ENCODE measurements around the gene GPR87. TPM values are rescaled to one million over a fixed set of nuclear protein-coding genes. Genes with fewer than 3 reads are reported as not detected.

Gene GPR87
- total RNA-seq, 1 donor from 2014 or later, result not detected

- no peak for DNase-seq (ENCODE audit: low spot score)
Measured at GRCh38 chr3:151315846-151316245, 774 bp downstream of the GPR87 start.

- no peak for DNase-seq (ENCODE audit: low spot score)
Measured at GRCh38 chr3:151315136-151315535, 1.5 kb downstream of the GPR87 start.

- DNase-seq (ENCODE audit: low spot score), result no peak
Measured at GRCh38 chr3:151314593-151314992, 2.0 kb downstream of the GPR87 start.

GRCh38 chr3:151314137-151314536, 2.5 kb downstream of the GPR87 start:
- DNase-seq (ENCODE audit: low spot score), result no peak

- DNase-seq (ENCODE audit: low spot score), result no peak
Measured at GRCh38 chr3:151312972-151313371, 3.6 kb downstream of the GPR87 start.

GRCh38 chr3:151309566-151309965, 7.1 kb downstream of the GPR87 start:
- DNase-seq (ENCODE audit: low spot score), result no peak

GRCh38 chr3:151307583-151308488, 8.8 kb downstream of the GPR87 start:
- no peak for DNase-seq (ENCODE audit: low spot score)

GRCh38 chr3:151307131-151307530, 9.5 kb downstream of the GPR87 start:
- no peak for DNase-seq (ENCODE audit: low spot score)

- no peak for DNase-seq (ENCODE audit: low spot score)
Measured at GRCh38 chr3:151306168-151306810, 10.3 kb downstream of the GPR87 start.

GRCh38 chr3:151305775-151306151, 10.9 kb downstream of the GPR87 start:
- no peak for DNase-seq (ENCODE audit: low spot score)

- DNase-seq (ENCODE audit: low spot score), result peak; percentile 31
Measured at GRCh38 chr3:151305060-151305774, 11.4 kb downstream of the GPR87 start.

GRCh38 chr3:151303751-151304150, 12.9 kb downstream of the GPR87 start:
- DNase-seq (ENCODE audit: low spot score), result no peak

- DNase-seq (ENCODE audit: low spot score), result no peak
Measured at GRCh38 chr3:151301787-151302186, 14.8 kb downstream of the GPR87 start.

GRCh38 chr3:151300539-151300938, 16.1 kb downstream of the GPR87 start:
- DNase-seq (ENCODE audit: low spot score), result no peak

GRCh38 chr3:151299006-151299405, 17.6 kb downstream of the GPR87 start:
- no peak for DNase-seq (ENCODE audit: low spot score)

GRCh38 chr3:151297429-151297828, 19.2 kb downstream of the GPR87 start:
- no peak for DNase-seq (ENCODE audit: low spot score)

GRCh38 chr3:151296226-151296625, 20.4 kb downstream of the GPR87 start:
- DNase-seq (ENCODE audit: low spot score), result no peak

GRCh38 chr3:151293127-151293526, 23.5 kb downstream of the GPR87 start:
- no peak for DNase-seq (ENCODE audit: low spot score)

- no peak for DNase-seq (ENCODE audit: low spot score)
Measured at GRCh38 chr3:151290673-151291072, 25.9 kb downstream of the GPR87 start.

GRCh38 chr3:151289445-151289844, 27.2 kb downstream of the GPR87 start:
- no peak for DNase-seq (ENCODE audit: low spot score)

GRCh38 chr3:151285940-151286339, 30.7 kb downstream of the GPR87 start:
- DNase-seq (ENCODE audit: low spot score), result no peak

- DNase-seq (ENCODE audit: low spot score), result no peak
Measured at GRCh38 chr3:151283907-151284461, 32.6 kb downstream of the GPR87 start.
